Stimulated activated CD8-positive, alpha-beta memory T cell treated with anti-CD3 and anti-CD28 coated beads, Interleukin-2, amount 100 ng/mL, for 48 hours (primary cell): Measurements from ENCODE around the gene SLC16A12.
"Not testable (repeated sequence)": the region's sequence is repeated elsewhere in the genome, so short reads cannot be mapped to it uniquely, and the experiment has no call there.

Experiments used
- DNase-seq, 2 donors: peaks; one replicate each; pipeline ENCODE4 v3.0.0-alpha.2; 2020; ENCODE audit warnings: low read depth in 2 of 2

SLC16A12 gene

GRCh38 chr10:89421018-89421476, 114.3 kb downstream of the SLC16A12 start:
- no peak for DNase-seq

- no peak for DNase-seq
These were observed 115.8 kb downstream of the SLC16A12 start for GRCh38 chr10:89419548-89419947.

DNA sequence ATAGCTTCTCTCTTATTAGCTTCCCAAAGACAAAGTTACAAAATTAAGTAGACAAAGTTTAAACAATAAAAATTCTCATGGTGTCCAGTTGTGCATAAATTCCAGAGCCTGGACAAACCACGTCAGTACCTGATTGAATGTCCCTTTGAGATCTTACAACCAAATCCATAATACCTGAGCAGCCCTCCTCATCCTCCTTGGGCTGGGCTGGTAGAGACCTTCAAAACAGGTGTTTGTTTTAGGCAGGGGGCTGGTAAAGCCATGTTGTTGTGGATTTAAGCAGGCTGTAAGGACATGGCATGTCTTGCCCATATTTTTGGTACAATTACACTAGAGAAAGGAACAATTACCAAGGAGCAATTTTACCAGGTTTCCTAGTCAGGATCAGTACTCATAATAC, 118.9 kb downstream of the SLC16A12 start:
- no peak for DNase-seq

- DNase-seq = peak; percentile 8 to 17
These were observed 120.2 kb downstream of the SLC16A12 start for GRCh38 chr10:89414879-89415821.

DNA sequence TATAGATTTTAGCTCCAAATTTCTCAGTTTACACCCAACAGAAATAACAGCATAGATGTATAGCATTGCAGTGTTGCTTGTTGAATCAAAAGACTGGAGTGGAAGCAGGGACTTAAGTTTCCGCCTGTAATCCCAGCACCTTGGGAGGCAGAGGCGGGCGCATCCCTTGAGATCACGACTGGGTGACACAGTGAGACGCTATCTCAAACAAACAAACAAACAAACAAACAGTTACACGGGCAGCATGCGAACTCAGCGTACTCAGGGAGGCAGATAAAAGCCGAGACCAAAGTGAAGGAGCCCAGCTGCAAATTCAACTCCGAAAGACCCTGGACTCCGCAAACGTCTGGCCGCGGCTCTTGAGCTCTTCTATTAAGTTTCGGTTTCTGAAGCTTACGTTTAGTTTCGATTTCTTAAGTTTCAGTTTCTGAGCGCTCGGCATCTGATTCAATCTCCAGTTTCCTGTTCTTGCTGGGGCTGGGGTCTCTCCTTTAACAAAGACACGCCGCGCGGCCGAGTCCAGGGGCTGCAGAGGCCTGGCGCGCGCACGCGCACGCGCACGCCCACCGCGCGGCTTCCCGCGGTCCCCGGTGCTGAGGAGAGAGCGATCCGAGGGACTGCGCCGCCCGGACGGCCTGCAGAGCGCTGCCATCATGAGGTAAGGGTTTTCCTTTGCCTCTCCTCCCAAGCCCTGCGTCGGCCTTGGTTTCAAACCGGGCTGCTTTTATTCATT, 121.1 kb downstream of the SLC16A12 start, which contains the start of gene IFIT5:
Gene IFIT5 (plus strand): TSS at position 423 of the 733 bp plus-strand sequence. CDS start 231 bp downstream, at position 654.
- DNase-seq = peak; percentile 34 to 40

- DNase-seq = no peak
These were observed 121.9 kb downstream of the SLC16A12 start for GRCh38 chr10:89413398-89413912.

DNA sequence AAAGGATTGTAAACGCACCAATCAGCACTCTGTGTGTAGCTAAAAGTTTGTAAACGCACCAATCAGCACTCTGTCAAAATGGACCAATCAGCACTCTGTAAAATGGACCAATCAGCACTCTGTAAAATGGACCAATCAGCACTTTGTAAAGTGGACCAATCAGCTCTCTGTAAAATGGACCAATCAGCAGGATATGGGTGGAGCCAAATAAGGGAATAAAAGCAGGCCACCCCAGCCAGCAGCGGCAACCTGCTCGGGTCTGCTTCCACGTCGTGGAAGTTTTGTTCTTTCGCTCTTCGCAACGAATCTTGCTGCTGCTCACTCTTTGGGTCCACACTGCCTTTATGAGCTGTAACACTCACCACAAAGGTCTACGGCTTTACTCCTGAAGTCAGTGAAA, 123.1 kb downstream of the SLC16A12 start:
- not testable (repeated sequence) for DNase-seq

DNA sequence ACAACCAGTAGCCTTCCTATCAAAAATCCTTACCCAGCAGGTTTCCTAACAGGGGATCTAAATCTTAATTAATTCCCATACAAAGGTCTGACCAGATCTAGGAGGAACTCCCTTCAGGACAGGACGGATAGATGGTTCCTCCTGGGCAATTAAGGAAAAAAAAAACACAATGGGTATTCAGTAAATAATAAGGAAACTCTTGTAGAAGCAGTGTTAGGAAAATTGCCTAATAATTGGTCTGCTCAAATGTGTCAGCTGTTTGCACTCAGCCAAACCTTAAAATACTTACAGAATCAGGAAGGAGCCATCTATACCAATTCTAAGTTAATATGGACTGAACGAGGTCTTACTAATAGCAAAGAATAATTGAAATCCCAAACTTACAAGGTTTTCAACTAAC, 124.3 kb downstream of the SLC16A12 start:
- not testable (repeated sequence) for DNase-seq

- not testable (repeated sequence) for DNase-seq
These were observed 124.8 kb downstream of the SLC16A12 start for GRCh38 chr10:89410551-89410950.

DNA sequence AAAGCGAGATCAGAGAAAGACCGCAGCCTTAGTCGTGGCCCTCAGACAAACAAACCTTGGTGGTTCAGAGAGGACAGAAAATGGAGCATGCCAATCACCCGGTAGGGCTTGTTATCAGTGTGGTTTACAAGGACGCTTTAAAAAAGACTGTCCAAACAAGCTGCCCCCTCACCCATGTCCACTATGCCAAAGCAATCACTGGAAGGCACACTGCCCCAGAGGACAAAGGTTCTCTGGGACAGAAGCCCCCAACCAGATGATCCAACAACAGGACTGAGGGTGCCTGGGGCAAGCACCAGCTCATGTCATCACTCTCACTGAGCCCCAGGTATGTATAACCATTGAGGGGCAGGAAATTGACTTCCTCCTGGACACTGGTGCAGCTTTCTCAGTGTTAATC, 126.1 kb downstream of the SLC16A12 start:
- not testable (repeated sequence) for DNase-seq

DNA sequence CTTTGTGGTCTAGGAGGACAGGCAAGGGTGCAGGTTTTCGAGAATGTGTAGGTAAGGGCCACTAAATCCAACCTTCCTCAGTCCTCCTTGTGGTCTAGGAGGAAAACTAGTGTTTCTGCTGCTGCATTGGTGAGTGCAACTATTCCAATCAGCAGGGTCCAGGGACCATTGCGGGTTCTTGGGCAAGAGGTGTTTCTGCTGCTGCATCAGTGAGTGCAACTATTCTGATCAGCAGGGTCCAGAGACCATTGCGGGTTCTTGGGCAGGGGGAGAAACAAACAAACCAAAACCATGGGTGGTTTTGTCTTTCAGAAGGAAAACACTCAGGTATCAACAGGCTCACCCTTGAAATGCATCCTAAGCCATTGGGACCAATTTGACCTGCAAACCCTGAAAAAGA, 127.6 kb downstream of the SLC16A12 start:
- DNase-seq = not testable (repeated sequence)

GRCh38 chr10:89406178-89406577, 129.2 kb downstream of the SLC16A12 start:
- not testable (repeated sequence) for DNase-seq

- DNase-seq = no peak
These were observed 131.0 kb downstream of the SLC16A12 start for GRCh38 chr10:89404104-89405047.

DNA sequence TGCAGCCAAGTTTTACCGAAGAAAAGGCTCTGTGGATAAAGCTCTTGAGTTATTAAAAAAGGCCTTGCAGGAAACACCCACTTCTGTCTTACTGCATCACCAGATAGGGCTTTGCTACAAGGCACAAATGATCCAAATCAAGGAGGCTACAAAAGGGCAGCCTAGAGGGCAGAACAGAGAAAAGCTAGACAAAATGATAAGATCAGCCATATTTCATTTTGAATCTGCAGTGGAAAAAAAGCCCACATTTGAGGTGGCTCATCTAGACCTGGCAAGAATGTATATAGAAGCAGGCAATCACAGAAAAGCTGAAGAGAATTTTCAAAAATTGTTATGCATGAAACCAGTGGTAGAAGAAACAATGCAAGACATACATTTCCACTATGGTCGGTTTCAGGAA, 132.4 kb downstream of the SLC16A12 start:
- no peak for DNase-seq

DNA sequence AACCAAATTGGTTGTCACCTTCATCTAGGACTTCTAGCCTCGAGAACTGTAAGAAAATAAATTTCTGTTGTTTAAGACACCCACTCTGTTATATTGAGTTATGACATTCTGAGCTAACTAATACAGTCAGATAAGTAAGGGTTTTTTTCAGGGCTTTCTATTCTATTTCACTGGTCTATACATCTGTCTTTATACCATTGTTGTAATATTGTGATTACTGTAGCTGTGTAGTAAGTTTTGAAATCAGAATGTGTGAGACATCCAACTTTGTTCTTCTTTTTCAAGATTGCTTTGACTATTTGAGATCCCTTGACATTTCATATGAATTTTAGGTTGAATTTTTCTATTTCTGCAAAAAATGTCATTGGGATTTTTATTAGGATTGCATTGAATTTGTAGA, 135.4 kb downstream of the SLC16A12 start:
- DNase-seq = no peak

GRCh38 chr10:89398003-89398749, 137.2 kb downstream of the SLC16A12 start:
- DNase-seq = no peak

- DNase-seq = no peak
These were observed 140.3 kb downstream of the SLC16A12 start for GRCh38 chr10:89395141-89395540.

DNA sequence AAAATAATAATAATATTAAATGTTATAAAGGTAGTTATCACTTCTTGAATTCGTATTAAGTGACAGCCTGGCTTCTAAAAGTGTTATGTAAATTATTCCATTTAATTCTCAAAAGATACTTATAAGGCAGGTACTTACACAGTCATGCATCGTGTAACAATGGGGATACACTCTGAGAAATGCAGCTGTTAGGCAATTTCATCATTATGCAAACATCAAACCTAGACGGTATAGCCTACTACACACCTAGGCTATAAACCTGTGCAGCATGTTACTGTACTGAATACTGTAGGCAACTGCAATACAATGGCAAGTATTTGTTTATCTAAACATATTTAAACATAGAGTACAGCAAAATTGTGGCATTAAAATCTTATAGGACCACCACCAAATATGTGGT, 141.5 kb downstream of the SLC16A12 start:
- DNase-seq = no peak

DNA sequence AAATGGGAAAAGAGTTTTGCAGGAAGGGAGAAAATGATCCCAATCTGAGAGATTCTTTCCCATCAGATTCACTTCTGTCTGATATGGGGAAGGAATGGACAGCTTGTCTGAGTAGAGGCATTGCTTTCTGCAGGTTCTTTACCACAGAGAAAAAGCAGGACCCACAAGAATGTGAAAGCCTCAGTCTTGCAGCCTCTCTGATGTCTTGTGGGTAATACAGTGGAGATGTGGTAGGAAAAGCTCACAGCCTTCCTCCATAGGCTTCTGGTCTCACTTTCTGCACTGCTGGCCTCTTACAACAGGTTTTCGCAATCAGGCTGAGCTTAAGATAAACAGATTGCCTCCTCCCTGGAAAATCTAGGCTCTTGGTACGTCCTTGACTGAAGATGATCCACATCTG, 142.4 kb downstream of the SLC16A12 start:
- DNase-seq = no peak
